ENCODE measurements around the gene GBA2.

GBA2 gene

GRCh38 chr9:35763181-35763580, 14.2 kb upstream of the GBA2 start:
- no peak for DNase-seq (ENCODE audit: low read depth, low spot score)
- ChIA-PET POLR2A (no interaction called here), CTCF (interaction anchor here (0.7 to 1.1 kb wide), 4 partner anchors 13 to 116 kb away, joined by 3 to 4 read pairs (median 3); no protein-coding TSS in a partner anchor)
- TF ChIP-seq CTCF (IDR thresholded peaks at IDR 0.05; ENCODE audit: insufficient read depth, low read length, missing control alignments), result no peak
- H3K4me3 ChIP-seq (ENCODE audit: low read depth, low read length), result no peak overlapping the region

- peak; percentile 24 for DNase-seq (ENCODE audit: low read depth, low spot score)
- POLR2A ChIA-PET, result no interaction called here
- TF ChIP-seq CTCF (IDR thresholded peaks at IDR 0.05; ENCODE audit: insufficient read depth, low read length, missing control alignments), result no peak
- CTCF ChIA-PET, result interaction anchor here (0.9 to 2.3 kb wide), 10 partner anchors 13 to 121 kb away, joined by 3 to 12 read pairs (median 3); partner anchors contain the start of gene HINT2
- H3K4me3 ChIP-seq (ENCODE audit: low read depth, low read length), result no peak overlapping the region
These were observed 11.6 kb upstream of the GBA2 start for GRCh38 chr9:35760651-35761050.

GRCh38 chr9:35759795-35760194, 10.8 kb upstream of the GBA2 start:
- ChIA-PET CTCF (interaction anchor here (0.9 to 2.3 kb wide), 7 partner anchors 12 to 122 kb away, joined by 3 to 12 read pairs (median 3); partner anchors contain the start of gene HINT2), POLR2A (no interaction called here)
- TF ChIP-seq CTCF (IDR thresholded peaks at IDR 0.05; ENCODE audit: insufficient read depth, low read length, missing control alignments), result no peak
- H3K4me3 ChIP-seq (ENCODE audit: low read depth, low read length), result no peak overlapping the region
- DNase-seq (ENCODE audit: low read depth, low spot score), result no peak

- POLR2A ChIA-PET, result no interaction called here
- no peak for DNase-seq (ENCODE audit: low read depth, low spot score)
- no peak overlapping the region for H3K4me3 ChIP-seq (ENCODE audit: low read depth, low read length)
- TF ChIP-seq CTCF (IDR thresholded peaks at IDR 0.05; ENCODE audit: insufficient read depth, low read length, missing control alignments), result no peak
- CTCF ChIA-PET, result interaction anchor here (1.0 to 1.9 kb wide), 5 partner anchors 9 to 30 kb away, joined by 3 to 4 read pairs (median 4); partner anchors contain the start of genes GBA2 and RGP1
These were observed 9.5 kb upstream of the GBA2 start for GRCh38 chr9:35758475-35759050.

GRCh38 chr9:35757892-35758275, 8.9 kb upstream of the GBA2 start:
- no peak overlapping the region for H3K4me3 ChIP-seq (ENCODE audit: low read depth, low read length)
- ChIA-PET CTCF (interaction anchor here (1.0 to 2.7 kb wide), 5 partner anchors 8 to 31 kb away, joined by 3 to 12 read pairs (median 4); no protein-coding TSS in a partner anchor), POLR2A (no interaction called here)
- TF ChIP-seq CTCF (IDR thresholded peaks at IDR 0.05; ENCODE audit: insufficient read depth, low read length, missing control alignments), result no peak
- no peak for DNase-seq (ENCODE audit: low read depth, low spot score)

- no peak overlapping the region; the same call in 1 of the 2 replicates for H3K4me3 ChIP-seq (ENCODE audit: low read depth, low read length)
- TF ChIP-seq CTCF (IDR thresholded peaks at IDR 0.05; ENCODE audit: insufficient read depth, low read length, missing control alignments), result no peak
- no peak for DNase-seq (ENCODE audit: low read depth, low spot score)
- ChIA-PET POLR2A (no interaction called here), CTCF (interaction anchor here (1.0 to 2.7 kb wide), 11 partner anchors 8 to 31 kb away, joined by 3 to 12 read pairs (median 4); no protein-coding TSS in a partner anchor)
These were observed 8.3 kb upstream of the GBA2 start for GRCh38 chr9:35757226-35757891.

All from AG04449 (cell line).